K562 (cell line): ENCODE results near the gene AP1G1. TPM values are rescaled to one million over a fixed set of nuclear protein-coding genes. Genes with fewer than 3 reads are reported as not detected.
"Not testable (repeated sequence)": the region's sequence is repeated elsewhere in the genome, so short reads cannot be mapped to it uniquely, and the experiment has no call there.

Experiments used
- ATAC-seq: fragments of 200-7000 bp; cut with Tn5 transposase; 3 replicates; pipeline ENCODE4 v1.9.1; 2020; ENCODE audit warnings: moderate library complexity
- BruUV-seq: library from RNA; stranded (reverse); fragments of 400-500 nt; replicated peaks from 2 replicates; lab custom pipeline; 2021; lab: Mats Ljungman, UMichigan
- CTCF ChIA-PET: fragments of 300-600 bp; formaldehyde crosslinking; extraction: SDS; loops from one replicate; lab custom pipeline; 2021; ENCODE audit warnings: low intra/inter-chr PET ratio; lab: Yijun Ruan, JAX
- POLR2A ChIA-PET: fragments of 300-600, 350-650 bp; sonication (Branson Sonifier 250); formaldehyde crosslinking; extraction: SDS; loops from one replicate; lab custom pipeline; 2021; ENCODE audit warnings: antibody characterized with exemption, inconsistent platforms; lab: Yijun Ruan, JAX
- DNase-seq, 4 experiments: peaks; one replicate each; pipeline versions ENCODE4 v3.0.0 to v3.0.0-alpha.2; 2011 to 2018; ENCODE audit warnings: low spot score in 3 of 4, mixed read lengths in 3 of 4; ENCODE audit errors: extremely low read depth in 1 of 4
- FAIRE-seq: peaks from 2 replicates; lab custom pipeline; 2011; peaks lifted over from hg19 to GRCh38; lab: Jason Lieb, UNC
- H2AFZ ChIP-seq: 2 replicates; pipeline ENCODE4 v1.6.0; 2011; ENCODE audit warnings: low read depth, low read length, control low read depth, inconsistent platforms
- H3K27ac ChIP-seq: fragments of 200-600 bp; 3 replicates; pipeline ENCODE4 v1.8.0; 2011; ENCODE audit warnings: low read depth, mild to moderate bottlenecking, control low read depth, inconsistent platforms, low read length, moderate library complexity, mixed read lengths; ENCODE audit errors: extremely low read depth
- H3K27me3 ChIP-seq, 2 experiments: fragments of 300-600 bp in 1 of 2; 2 replicates in 1 of 2; 3 replicates in 1 of 2; pipeline versions ENCODE4 v1.6.0 to v1.8.0; 2011; ENCODE audit warnings: inconsistent platforms in 2 of 2, low read length in 2 of 2, mild to moderate bottlenecking in 1 of 2, mixed read lengths in 1 of 2, moderate library complexity in 1 of 2; ENCODE audit not compliant: control insufficient read depth in 2 of 2, insufficient read depth in 2 of 2
- H3K36me3 ChIP-seq: fragments of 300-600 bp; 3 replicates; pipeline ENCODE4 v1.8.0; 2011; ENCODE audit warnings: mild to moderate bottlenecking, low read length, inconsistent platforms; ENCODE audit not compliant: control insufficient read depth, insufficient read depth
- H3K4me1 ChIP-seq, 2 experiments: fragments of 200-600 bp in 1 of 2; replicated peaks in 1 of 2; 2 replicates in 1 of 2; 3 replicates in 1 of 2; pipeline versions ENCODE4 v1.5.1 to v1.8.0; 2011; ENCODE audit warnings: inconsistent platforms in 2 of 2, low read length in 2 of 2, mild to moderate bottlenecking in 1 of 2, mixed read lengths in 1 of 2, moderate library complexity in 1 of 2; ENCODE audit not compliant: control insufficient read depth in 2 of 2, insufficient read depth in 2 of 2
- H3K4me2 ChIP-seq: 2 replicates; pipeline ENCODE4 v1.6.1; 2011; ENCODE audit warnings: low read length, control low read depth, inconsistent platforms, mixed read lengths; ENCODE audit not compliant: insufficient read depth
- H3K4me3 ChIP-seq: fragments of 200-600 bp; sonication (generic), shearing (Covaris generic); 2 replicates; pipeline ENCODE4 v1.5.1; 2016; ENCODE audit warnings: control low read depth, inconsistent platforms
- H3K79me2 ChIP-seq: fragments of 200-600 bp; 3 replicates; pipeline ENCODE4 v1.8.0; 2011; ENCODE audit warnings: low read length, inconsistent platforms; ENCODE audit not compliant: control insufficient read depth, insufficient read depth
- H3K9ac ChIP-seq, 2 experiments: 2 replicates each; pipeline versions ENCODE4 v1.6.0 to v1.6.1; 2011; ENCODE audit warnings: low read depth in 2 of 2, low read length in 2 of 2, control low read depth in 1 of 2, inconsistent platforms in 1 of 2, mild to moderate bottlenecking in 1 of 2, mixed read lengths in 1 of 2; ENCODE audit not compliant: insufficient read depth in 1 of 2
- H3K9me1 ChIP-seq: one replicate; pipeline ENCODE4 v1.6.0; 2011; ENCODE audit warnings: inconsistent platforms, mild to moderate bottlenecking, low read length, moderate library complexity; ENCODE audit not compliant: control insufficient read depth, insufficient read depth
- H3K9me3 ChIP-seq: replicated peaks from 2 replicates; pipeline ENCODE4 v1.5.1; 2011; ENCODE audit warnings: low read depth, low read length, inconsistent platforms; ENCODE audit not compliant: control insufficient read depth, insufficient read depth
- H4K20me1 ChIP-seq: replicated peaks from 2 replicates; pipeline ENCODE4 v1.6.1; 2011; ENCODE audit warnings: low read length, inconsistent platforms, mixed read lengths; ENCODE audit not compliant: control insufficient read depth, insufficient read depth
- ZNF512 ChIP-seq: IDR thresholded peaks from 2 replicates; pipeline ENCODE4 v1.6.1; 2016; ENCODE audit warnings: missing genetic modification characterization, missing compliant biosample characterization
- WGBS: fragments of 100-300 bp; shearing (Covaris generic); methylation state at CpG from one replicate; pipeline ENCODE4 v1.1.6; 2016; ENCODE audit warnings: low coverage, mixed read lengths; ENCODE audit not compliant: insufficient coverage; ENCODE audit errors: missing lambda C conversion rate; 5-methylcytosine and 5-hydroxymethylcytosine counted together
- in situ Hi-C: fragments of 300-500 bp; cut with MboI; formaldehyde crosslinking; loops from 4 replicates; pipeline ENCODE4 v1.15.0; 2018; ENCODE audit warnings: inconsistent platforms, mixed read lengths
- intact Hi-C: fragments of 100-400 bp; cut with micrococcal nuclease; formaldehyde crosslinking; loops from 2 replicates; pipeline ENCODE4 v1.14.2; 2022
- polyA plus RNA-seq, 8 experiments: library from polyadenylated mRNA; depleted of rRNA in 4 of 8; stranded (reverse) in 5 of 8; unstranded in 3 of 8; fragments of >200 nt; fragmentation: Nextera tagmentation in 2 of 8; fragmentation: Illumina TruSeq in 1 of 8; extraction: Ambion mirVana in 2 of 8; extraction: Trizol in 1 of 8; gene quantifications; 2 replicates each; pipeline versions ENCODE4 v1.2.1 to v1.2.3, GENCODE V29; 2011 to 2014; ENCODE audit warnings: inconsistent platforms in 1 of 8, missing spikeins in 1 of 8
- total RNA-seq, 7 experiments: library from RNA; depleted of rRNA in 6 of 7; stranded (reverse); fragments of >200 nt in 6 of 7; fragmentation: Illumina TruSeq in 2 of 7; extraction: Trizol in 2 of 7; gene quantifications; 2 replicates each; pipeline versions ENCODE4 v1.2.1 to v1.2.3, GENCODE V29; 2011 to 2021; ENCODE audit warnings: low replicate concordance in 1 of 7

Gene AP1G1
- total and polyA plus RNA-seq, 9 of the 15 experiments (the other 6 are each of a cell fraction or from before 2014, with no cell fraction given), result 7.0 to 59.2 (median 42.0) TPM

- not testable (repeated sequence) for H3K27ac ChIP-seq, H3K9me3 ChIP-seq, H3K79me2 ChIP-seq, ATAC-seq, H3K9me1 ChIP-seq, H3K4me2 ChIP-seq
- TF ChIP-seq ZNF512 (tag), result peak; percentile 83
- TF ChIP-seq, all 486 proteins: peak for 1; not testable (repeated sequence) for 485
- H3K9ac ChIP-seq, H3K36me3 ChIP-seq, H3K27me3 ChIP-seq, H2AFZ ChIP-seq, intact Hi-C loops, H3K4me3 ChIP-seq, BruUV-seq, H4K20me1 ChIP-seq, in situ Hi-C loops, POLR2A ChIA-PET, FAIRE-seq, CTCF ChIA-PET, DNase-seq, H3K4me1 ChIP-seq: not testable (repeated sequence)
- WGBS, result 70% methylated on average over 1 of the region's 2 CpGs
These were observed 23.5 kb upstream of the AP1G1 start for GRCh38 chr16:71832112-71832511.

GRCh38 chr16:71831698-71832097 lies 23.1 kb upstream of the AP1G1 start:
- H3K4me3 ChIP-seq, H2AFZ ChIP-seq, DNase-seq, ATAC-seq, CTCF ChIA-PET, H3K9me3 ChIP-seq, H3K36me3 ChIP-seq, H3K79me2 ChIP-seq, FAIRE-seq, H3K9me1 ChIP-seq, H3K9ac ChIP-seq, BruUV-seq, H4K20me1 ChIP-seq, H3K4me1 ChIP-seq, H3K27me3 ChIP-seq, intact Hi-C loops, in situ Hi-C loops, H3K27ac ChIP-seq, H3K4me2 ChIP-seq: not testable (repeated sequence)
- POLR2A ChIA-PET, result interaction anchor here (4.6 kb wide), 1 partner anchor 22 kb away, joined by 17 read pairs; the partner anchor contains the start of gene AP1G1
- 21% methylated on average over 3 of the region's 3 CpGs for WGBS
